SK-N-SH treated with all-trans-retinoic acid at 6 μM for 48 hours (cell line): ENCODE results near the gene ATP12A.

Source experiments
- CSDC2 ChIP-seq: fragments of 250-450 bp; sonication (Bioruptor Pico); IDR thresholded peaks from 2 replicates; pipeline ENCODE4 v1.5.0; 2020; ENCODE audit warnings: mild to moderate bottlenecking, moderate library complexity
- RARB ChIP-seq: fragments of 250-450 bp; sonication (Bioruptor Pico); IDR thresholded peaks from 2 replicates; pipeline ENCODE4 v1.8.0; 2021; ENCODE audit warnings: mild to moderate bottlenecking, moderate library complexity
- SNAI2 ChIP-seq: fragments of 250-450 bp; sonication (Bioruptor Pico); IDR thresholded peaks from 2 replicates; pipeline ENCODE4 v1.5.0; 2020; ENCODE audit warnings: mild to moderate bottlenecking, moderate library complexity
- TCF4 ChIP-seq: fragments of 250-450 bp; sonication (Bioruptor Pico); IDR thresholded peaks from 2 replicates; pipeline ENCODE4 v1.8.0; 2021; ENCODE audit warnings: mild to moderate bottlenecking, moderate library complexity, borderline replicate concordance
- ZC3H10 ChIP-seq: fragments of 250-450 bp; sonication (Bioruptor Pico); IDR thresholded peaks from 2 replicates; pipeline ENCODE4 v1.5.1; 2021; ENCODE audit warnings: mild to moderate bottlenecking, moderate library complexity
- ZFP3 ChIP-seq: fragments of 250-450 bp; sonication (Bioruptor Pico); IDR thresholded peaks from 2 replicates; pipeline ENCODE4 v1.5.0; 2020; ENCODE audit warnings: mild to moderate bottlenecking, moderate library complexity
- ZNF565 ChIP-seq: fragments of 450-650 bp; formaldehyde crosslinking; conservative IDR thresholded peaks from 2 replicates; pipeline ENCODE4 v1.5.0; 2020; ENCODE audit warnings: low read depth, mild to moderate bottlenecking, moderate library complexity
- ZNF70 ChIP-seq: fragments of 450-650 bp; formaldehyde crosslinking; IDR thresholded peaks from 2 replicates; pipeline ENCODE4 v1.5.0; 2020; ENCODE audit warnings: mild to moderate bottlenecking, moderate library complexity
- TF ChIP-seq, protein P1 (sequence below): fragments of 250-450 bp; sonication (Bioruptor Pico); IDR thresholded peaks from 2 replicates; pipeline ENCODE4 v1.8.0; 2020; ENCODE audit warnings: mild to moderate bottlenecking, moderate library complexity, borderline replicate concordance
- TF ChIP-seq, protein P2 (sequence below): fragments of 250-450 bp; sonication (Bioruptor Pico); IDR thresholded peaks from 2 replicates; pipeline ENCODE4 v1.5.1; 2020; ENCODE audit warnings: low read depth, mild to moderate bottlenecking, moderate library complexity
- TF ChIP-seq, protein P3 (sequence below): fragments of 250-450 bp; sonication (Bioruptor Pico); IDR thresholded peaks from 2 replicates; pipeline ENCODE4 v1.5.1; 2021; ENCODE audit warnings: mild to moderate bottlenecking, moderate library complexity

DNA sequence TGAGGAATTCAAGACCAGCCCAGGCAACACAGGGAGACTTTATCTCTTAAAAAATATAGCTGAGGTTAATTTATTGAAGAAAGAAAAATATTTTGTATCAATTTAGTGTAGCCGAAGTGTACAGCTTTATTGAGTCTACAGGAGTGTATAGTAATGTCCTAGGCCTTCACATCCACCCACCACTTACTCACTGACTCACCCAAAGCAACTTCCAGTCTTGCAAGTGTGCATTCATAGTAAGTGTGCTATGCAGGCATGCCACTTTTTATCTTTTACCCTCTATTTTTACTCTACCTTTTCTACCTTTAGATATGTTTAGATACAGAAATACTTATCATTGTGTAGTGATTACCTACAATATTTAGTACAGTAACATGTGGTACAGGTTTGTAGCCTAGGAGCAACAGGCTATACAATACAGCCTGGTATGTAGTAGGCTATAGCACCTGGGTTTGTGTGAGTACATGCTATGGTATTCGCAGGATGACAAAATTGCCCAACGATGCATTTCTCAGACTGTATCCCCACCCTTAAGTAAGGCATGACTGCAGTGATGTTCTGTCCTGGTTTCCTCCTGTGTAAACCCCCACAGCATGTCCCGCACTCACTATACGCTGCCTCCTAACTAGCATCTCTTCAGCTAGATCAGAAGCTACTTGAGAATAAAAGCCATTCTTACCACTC, 15.3 kb upstream of the ATP12A start:
- TF ChIP-seq, protein P1, sequence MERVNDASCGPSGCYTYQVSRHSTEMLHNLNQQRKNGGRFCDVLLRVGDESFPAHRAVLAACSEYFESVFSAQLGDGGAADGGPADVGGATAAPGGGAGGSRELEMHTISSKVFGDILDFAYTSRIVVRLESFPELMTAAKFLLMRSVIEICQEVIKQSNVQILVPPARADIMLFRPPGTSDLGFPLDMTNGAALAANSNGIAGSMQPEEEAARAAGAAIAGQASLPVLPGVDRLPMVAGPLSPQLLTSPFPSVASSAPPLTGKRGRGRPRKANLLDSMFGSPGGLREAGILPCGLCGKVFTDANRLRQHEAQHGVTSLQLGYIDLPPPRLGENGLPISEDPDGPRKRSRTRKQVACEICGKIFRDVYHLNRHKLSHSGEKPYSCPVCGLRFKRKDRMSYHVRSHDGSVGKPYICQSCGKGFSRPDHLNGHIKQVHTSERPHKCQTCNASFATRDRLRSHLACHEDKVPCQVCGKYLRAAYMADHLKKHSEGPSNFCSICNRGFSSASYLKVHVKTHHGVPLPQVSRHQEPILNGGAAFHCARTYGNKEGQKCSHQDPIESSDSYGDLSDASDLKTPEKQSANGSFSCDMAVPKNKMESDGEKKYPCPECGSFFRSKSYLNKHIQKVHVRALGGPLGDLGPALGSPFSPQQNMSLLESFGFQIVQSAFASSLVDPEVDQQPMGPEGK (CRISPR knock-in tag), result no peak
- no peak for TF ChIP-seq TCF4
- no peak for TF ChIP-seq SNAI2
- TF ChIP-seq ZFP3 (CRISPR knock-in tag), result no peak
- no peak for TF ChIP-seq CSDC2 (CRISPR knock-in tag)
- TF ChIP-seq, protein P2, sequence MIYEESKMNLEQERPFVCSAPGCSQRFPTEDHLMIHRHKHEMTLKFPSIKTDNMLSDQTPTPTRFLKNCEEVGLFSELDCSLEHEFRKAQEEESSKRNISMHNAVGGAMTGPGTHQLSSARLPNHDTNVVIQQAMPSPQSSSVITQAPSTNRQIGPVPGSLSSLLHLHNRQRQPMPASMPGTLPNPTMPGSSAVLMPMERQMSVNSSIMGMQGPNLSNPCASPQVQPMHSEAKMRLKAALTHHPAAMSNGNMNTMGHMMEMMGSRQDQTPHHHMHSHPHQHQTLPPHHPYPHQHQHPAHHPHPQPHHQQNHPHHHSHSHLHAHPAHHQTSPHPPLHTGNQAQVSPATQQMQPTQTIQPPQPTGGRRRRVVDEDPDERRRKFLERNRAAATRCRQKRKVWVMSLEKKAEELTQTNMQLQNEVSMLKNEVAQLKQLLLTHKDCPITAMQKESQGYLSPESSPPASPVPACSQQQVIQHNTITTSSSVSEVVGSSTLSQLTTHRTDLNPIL (CRISPR knock-in tag), result no peak
- TF ChIP-seq, protein P3, sequence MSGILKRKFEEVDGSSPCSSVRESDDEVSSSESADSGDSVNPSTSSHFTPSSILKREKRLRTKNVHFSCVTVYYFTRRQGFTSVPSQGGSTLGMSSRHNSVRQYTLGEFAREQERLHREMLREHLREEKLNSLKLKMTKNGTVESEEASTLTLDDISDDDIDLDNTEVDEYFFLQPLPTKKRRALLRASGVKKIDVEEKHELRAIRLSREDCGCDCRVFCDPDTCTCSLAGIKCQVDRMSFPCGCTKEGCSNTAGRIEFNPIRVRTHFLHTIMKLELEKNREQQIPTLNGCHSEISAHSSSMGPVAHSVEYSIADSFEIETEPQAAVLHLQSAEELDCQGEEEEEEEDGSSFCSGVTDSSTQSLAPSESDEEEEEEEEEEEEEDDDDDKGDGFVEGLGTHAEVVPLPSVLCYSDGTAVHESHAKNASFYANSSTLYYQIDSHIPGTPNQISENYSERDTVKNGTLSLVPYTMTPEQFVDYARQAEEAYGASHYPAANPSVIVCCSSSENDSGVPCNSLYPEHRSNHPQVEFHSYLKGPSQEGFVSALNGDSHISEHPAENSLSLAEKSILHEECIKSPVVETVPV (CRISPR knock-in tag), result no peak
- no peak for TF ChIP-seq ZNF70 (CRISPR knock-in tag)
- no peak for TF ChIP-seq ZC3H10 (CRISPR knock-in tag)
- TF ChIP-seq RARB (CRISPR knock-in tag), result no peak
- no peak for TF ChIP-seq ZNF565 (CRISPR knock-in tag)
